Pancreas (tissue), 10 donors: ENCODE data around the gene CTPS2. TPM values are rescaled to one million over a fixed set of nuclear protein-coding genes. Genes with fewer than 3 reads are reported as not detected.
"Not testable (repeated sequence)": the region's sequence is repeated elsewhere in the genome, so short reads cannot be mapped to it uniquely, and the experiment has no call there.

ENCODE experiments used
- ATAC-seq, 4 donors: fragments of 200-7000 bp; cut with Tn5 transposase; one replicate each; pipeline versions ENCODE4 v1.8.0 to v1.9.1; 2020; ENCODE audit warnings: mild to moderate bottlenecking in 4 of 4, moderate library complexity in 4 of 4
- DNase-seq, 6 donors: peaks; one replicate each; pipeline ENCODE4 v3.0.0-alpha.2; 2020
- FAIRE-seq: peaks from 2 replicates; lab custom pipeline; 2012; peaks lifted over from hg19 to GRCh38; lab: Jason Lieb, UNC
- H3K27ac ChIP-seq, 4 donors: fragments of 200-600 bp; sonication (generic); 1 replicate in 3 of 4; 2 replicates in 1 of 4; pipeline versions ENCODE4 v1.5.0 to v1.8.0; 2020
- H3K27me3 ChIP-seq, 4 donors: fragments of 200-600 bp; one replicate each; pipeline ENCODE4 v1.8.0; 2021
- H3K36me3 ChIP-seq, 3 donors: fragments of 200-600 bp; sonication (generic) in 1 of 3; one replicate each; pipeline versions ENCODE4 v1.5.0 to v1.8.0; 2020 to 2021
- H3K4me1 ChIP-seq, 3 donors: fragments of 200-600 bp; one replicate each; pipeline ENCODE4 v1.8.0; 2021
- H3K4me3 ChIP-seq, 4 donors: fragments of 200-600 bp; sonication (generic) in 2 of 4; one replicate each; pipeline versions ENCODE4 v1.5.0 to v1.8.0; 2020 to 2021
- H3K9me3 ChIP-seq, 4 donors: fragments of 200-600 bp; one replicate each; pipeline ENCODE4 v1.8.0; 2021
- CTCF ChIP-seq, 4 donors: fragments of 200-600 bp; sonication (generic) in 3 of 4; IDR thresholded peaks; one replicate each; pipeline versions ENCODE4 v1.5.0 to v1.8.0; 2021; ENCODE audit warnings: antibody characterized with exemption in 4 of 4
- WGBS, 2 donors: extraction: QIAGEN DNeasy Blood & Tissue Kit; methylation state at CpG; one replicate each; pipeline ENCODE4 v1.1.7; 2013; 5-methylcytosine and 5-hydroxymethylcytosine counted together
- intact Hi-C, 3 donors: fragments of 100-400 bp; cut with DNase I; formaldehyde crosslinking; loops; one replicate each; pipeline versions ENCODE4 v1.11.1 to v1.14.2; 2022
- polyA plus RNA-seq, 2 donors: library from polyadenylated mRNA; stranded (reverse); fragments of 200-250 nt; gene quantifications; one replicate each; pipeline ENCODE4 v1.2.3, GENCODE V29; 2013
- total RNA-seq, 6 donors: library from RNA; stranded (reverse); fragmentation: NEBNext Ultra II Directional in 4 of 6; extraction: Animal tissue kit (Norgen Biotek cat#: 25700) in 4 of 6; gene quantifications; one replicate each; pipeline versions ENCODE4 v1.2.1 to v1.2.4, GENCODE V29; 2021 to 2023
- donor health status: healthy with polysubstance abuse.
- donor health status: DM: no; HTN: no; CAD: no; lungs with moderate emphysema.
- donor health status: DM: no; HTN: no; CAD: no.
- donor health status: control.
- donor health status: control.
- donor health status: Bipolar disorder and iron deficiency.
- donor health status: DM: yes; HTN: yes; CAD: no.
- donor health status: DM: no; HTN: no; CAD: no.
- donor health status: DM: no; HTN: no; CAD: no.
- donor health status: DM: yes; HTN: yes; CAD: no.

The CTPS2 gene
- total and polyA plus RNA-seq, 8 donors = 5.7 to 13.3 (median 8.8) TPM

GRCh38 chrX:16587836-16588235, 124.6 kb downstream of the CTPS2 start:
- TF ChIP-seq CTCF (IDR thresholded peaks at IDR 0.05) = no peak
- Histone ChIP-seq H3K9me3 (no peaks in the 10 kb centered on the region), H3K27ac (no peak overlapping the region), H3K4me3 (no peak overlapping the region), H3K36me3 (no peaks in the 10 kb centered on the region), H3K4me1 (no peaks in the 10 kb centered on the region), H3K27me3 (peaks cover 0 to 8% (median 0%) of the 10 kb centered on the region in 4 donors)
- FAIRE-seq (no peak), ATAC-seq (no peak), DNase-seq (no peak)
- 92 to 98% methylated on average over 4 of the region's 4 CpGs for WGBS, 2 donors
- intact Hi-C loops = no loop called here

DNA sequence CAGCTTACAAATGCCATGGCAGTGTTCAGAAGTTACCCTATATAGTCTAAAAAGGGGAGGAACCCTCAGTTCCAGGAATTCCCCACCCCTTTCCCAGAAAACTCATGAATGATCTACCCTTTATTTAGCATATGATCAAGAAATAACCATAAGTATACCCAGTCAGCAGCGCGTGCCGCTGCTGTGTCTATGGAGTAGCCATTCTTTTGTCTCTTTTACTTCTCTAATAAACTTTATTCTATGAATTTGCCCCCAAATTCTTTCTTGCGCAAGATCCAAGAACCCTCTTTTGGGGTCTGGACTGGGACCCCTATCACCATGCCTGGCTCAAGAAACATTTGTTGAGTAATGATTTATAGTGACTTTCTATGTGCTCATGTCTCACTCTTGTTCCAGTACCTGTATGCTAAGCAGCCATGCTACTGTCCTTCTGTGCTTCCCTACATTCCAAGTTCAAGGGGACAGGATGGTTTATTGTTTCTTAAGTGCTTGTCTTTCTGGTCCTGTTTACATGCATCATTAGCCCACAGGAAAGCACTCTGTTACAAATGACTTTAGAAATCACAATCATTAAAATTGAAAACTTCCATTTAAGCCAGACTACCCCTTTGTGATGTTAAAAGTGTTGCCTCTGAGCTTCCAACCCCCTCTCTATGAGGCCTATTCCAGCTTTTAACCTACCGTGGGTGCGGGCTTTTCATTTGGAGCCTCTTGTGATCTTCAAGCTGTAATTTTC, 125.9 kb downstream of the CTPS2 start:
- no peak for TF ChIP-seq CTCF (IDR thresholded peaks at IDR 0.05)
- DNase-seq (no peak), FAIRE-seq (no peak), ATAC-seq (no peak)
- Histone ChIP-seq H3K27ac (no peak overlapping the region), H3K4me1 (no peaks in the 10 kb centered on the region), H3K4me3 (no peak overlapping the region), H3K36me3 (no peaks in the 10 kb centered on the region), H3K27me3 (peaks cover 0 to 8% (median 0%) of the 10 kb centered on the region in 4 donors), H3K9me3 (no peaks in the 10 kb centered on the region)
- WGBS, 2 donors = 89 to 97% methylated on average over 6 of the region's 6 CpGs
- intact Hi-C loops = no loop called here

GRCh38 chrX:16585486-16586376, 126.7 kb downstream of the CTPS2 start:
- no peak for FAIRE-seq
- no peak for ATAC-seq
- H3K27ac ChIP-seq = no peak overlapping the region

DNA sequence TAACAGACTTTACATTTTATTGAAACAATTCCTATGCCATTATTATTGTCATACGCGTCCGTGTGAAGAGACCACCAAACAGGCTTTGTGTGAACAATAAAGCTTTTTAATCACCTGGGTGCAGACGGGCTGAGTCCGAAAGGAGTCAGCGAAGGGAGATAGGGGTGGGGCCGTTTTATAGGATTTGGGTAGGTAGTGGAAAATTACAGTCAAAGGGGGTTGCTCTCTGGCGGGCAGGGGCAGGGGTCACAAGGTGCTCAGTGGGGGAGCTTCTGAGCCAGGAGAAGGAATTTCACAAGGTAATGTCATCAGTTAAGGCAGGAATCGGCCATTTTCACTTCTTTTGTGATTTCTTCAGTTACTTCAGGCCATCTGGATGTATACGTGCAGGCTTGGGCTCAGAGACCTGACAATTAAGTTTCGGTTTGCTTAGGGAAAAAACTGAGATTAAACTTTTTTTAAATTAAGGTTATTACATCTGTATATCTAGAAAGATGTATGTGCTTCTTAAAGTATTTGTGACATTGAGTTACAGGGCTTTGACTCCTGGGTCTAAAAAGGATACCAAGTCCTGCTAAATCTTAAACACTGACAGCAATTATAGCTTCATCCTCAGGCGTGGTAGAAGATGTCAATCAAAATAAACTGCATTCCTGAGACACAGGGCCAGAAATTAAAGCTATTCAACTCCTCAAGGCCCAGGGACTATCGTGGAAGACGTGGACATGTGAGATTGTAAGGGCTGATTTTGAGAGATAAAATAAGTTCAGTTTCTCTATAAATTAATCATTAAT, 132.3 kb downstream of the CTPS2 start:
- intact Hi-C loops, H3K4me3 ChIP-seq, H3K27me3 ChIP-seq, ATAC-seq, H3K9me3 ChIP-seq, FAIRE-seq, H3K36me3 ChIP-seq, H3K4me1 ChIP-seq, H3K27ac ChIP-seq, DNase-seq: not testable (repeated sequence)
- 39 to 67% methylated on average over 14 of the region's 14 CpGs for WGBS, 2 donors

More at GRCh38 chrX:16585486-16586376, 126.7 kb downstream of the CTPS2 start:
- no peak for TF ChIP-seq CTCF (IDR thresholded peaks at IDR 0.05)
- peaks cover 0 to 8% (median 0%) of the 10 kb centered on the region in 4 donors for H3K27me3 ChIP-seq
- H3K4me1 ChIP-seq = no peaks in the 10 kb centered on the region
- no peak overlapping the region for H3K4me3 ChIP-seq
- no peak for DNase-seq
- intact Hi-C loops = no loop called here
- WGBS, 2 donors = 52 to 76% methylated on average over 7 of the region's 7 CpGs
- no peaks in the 10 kb centered on the region for H3K9me3 ChIP-seq
- no peaks in the 10 kb centered on the region for H3K36me3 ChIP-seq

DNA sequence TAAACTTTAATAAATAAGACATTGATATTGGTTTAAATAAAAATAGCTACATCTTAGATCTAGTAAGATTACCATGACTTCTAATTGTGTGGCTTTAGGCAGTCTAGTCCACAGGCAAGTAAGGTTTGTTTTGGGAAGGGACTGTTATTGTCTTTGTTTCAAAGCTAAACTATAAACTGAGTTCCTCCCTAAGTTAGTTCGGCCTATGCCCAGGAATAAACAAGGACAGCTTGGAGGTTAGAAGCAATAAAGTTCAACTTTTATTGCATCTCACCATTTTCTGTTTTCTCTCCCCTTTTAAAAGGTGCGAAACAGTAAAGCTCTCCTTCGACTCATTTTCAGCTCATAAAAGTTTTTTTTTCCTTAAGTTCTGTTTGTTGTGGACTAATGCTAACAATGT, 133.0 kb downstream of the CTPS2 start:
- FAIRE-seq (no peak), DNase-seq (no peak), ATAC-seq (no peak)
- no peaks in the 10 kb centered on the region for H3K4me1 ChIP-seq
- 49 to 74% methylated on average over 3 of the region's 3 CpGs for WGBS, 2 donors
- intact Hi-C loops = no loop called here
- H3K27me3 ChIP-seq = no peaks in the 10 kb centered on the region
- no peaks in the 10 kb centered on the region for H3K36me3 ChIP-seq
- no peak for TF ChIP-seq CTCF (IDR thresholded peaks at IDR 0.05)
- no peak overlapping the region for H3K4me3 ChIP-seq
- no peak overlapping the region for H3K27ac ChIP-seq
- H3K9me3 ChIP-seq = no peaks in the 10 kb centered on the region
